Measurements from ENCODE around the gene TSGA10.
"Not testable (repeated sequence)": the region's sequence is repeated elsewhere in the genome, so short reads cannot be mapped to it uniquely, and the experiment has no call there.

The TSGA10 gene, protein sequence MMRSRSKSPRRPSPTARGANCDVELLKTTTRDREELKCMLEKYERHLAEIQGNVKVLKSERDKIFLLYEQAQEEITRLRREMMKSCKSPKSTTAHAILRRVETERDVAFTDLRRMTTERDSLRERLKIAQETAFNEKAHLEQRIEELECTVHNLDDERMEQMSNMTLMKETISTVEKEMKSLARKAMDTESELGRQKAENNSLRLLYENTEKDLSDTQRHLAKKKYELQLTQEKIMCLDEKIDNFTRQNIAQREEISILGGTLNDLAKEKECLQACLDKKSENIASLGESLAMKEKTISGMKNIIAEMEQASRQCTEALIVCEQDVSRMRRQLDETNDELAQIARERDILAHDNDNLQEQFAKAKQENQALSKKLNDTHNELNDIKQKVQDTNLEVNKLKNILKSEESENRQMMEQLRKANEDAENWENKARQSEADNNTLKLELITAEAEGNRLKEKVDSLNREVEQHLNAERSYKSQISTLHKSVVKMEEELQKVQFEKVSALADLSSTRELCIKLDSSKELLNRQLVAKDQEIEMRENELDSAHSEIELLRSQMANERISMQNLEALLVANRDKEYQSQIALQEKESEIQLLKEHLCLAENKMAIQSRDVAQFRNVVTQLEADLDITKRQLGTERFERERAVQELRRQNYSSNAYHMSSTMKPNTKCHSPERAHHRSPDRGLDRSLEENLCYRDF

GRCh38 chr2:99154643-99155536, at the start of gene TSGA10, which contains the start of gene LIPT1:
Gene TSGA10 (minus strand): TSS chr2:99154942. CDS start chr2:99109439, 45,503 bp downstream.
Gene LIPT1 (plus strand): TSS chr2:99154967. CDS start chr2:99161958, 6,991 bp downstream.
- DNase-seq (ENCODE audit: low read depth in 2 of 2): peak; percentile 90 to 92

GRCh38 chr2:99201959-99202678, 47.4 kb upstream of the TSGA10 start:
- no peak for DNase-seq (ENCODE audit: low read depth in 2 of 2)

DNA sequence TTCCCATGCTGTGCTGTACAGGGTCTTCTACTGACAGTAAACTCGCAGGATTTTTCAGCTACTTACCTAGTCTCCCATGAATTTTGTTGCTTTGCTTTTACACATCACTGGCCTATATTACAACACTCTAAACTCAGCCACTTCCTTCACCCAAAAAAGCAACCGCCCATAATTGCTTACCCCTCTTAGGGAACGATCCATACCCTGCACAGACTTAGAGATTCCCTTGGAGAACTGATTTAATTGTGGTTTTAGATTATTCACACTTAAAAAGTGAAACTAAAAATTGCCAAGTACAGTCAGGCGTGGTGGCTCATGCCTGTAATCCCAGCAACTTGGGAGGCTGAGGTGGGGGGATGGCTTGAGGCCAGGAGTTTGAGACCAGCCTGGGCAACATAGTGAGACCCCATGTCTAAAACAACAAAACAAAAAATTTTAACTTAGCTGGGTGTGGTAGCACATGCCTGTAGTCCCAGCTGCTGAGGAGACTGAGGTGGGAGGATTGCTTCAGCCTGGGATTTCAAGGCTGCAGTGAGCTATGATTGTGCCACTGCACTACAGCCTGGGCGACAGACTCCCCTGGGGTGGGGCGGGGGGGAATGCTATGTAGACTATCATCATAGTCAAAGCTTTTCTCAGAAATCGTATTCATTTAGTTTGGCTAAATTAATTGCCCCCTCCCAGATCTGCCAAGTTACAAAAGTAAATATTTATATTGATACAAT, 45.5 kb upstream of the TSGA10 start:
- no peak for DNase-seq (ENCODE audit: low read depth in 2 of 2)

GRCh38 chr2:99198103-99198841, 43.5 kb upstream of the TSGA10 start:
- no peak for DNase-seq (ENCODE audit: low read depth in 2 of 2)

GRCh38 chr2:99192364-99192763, 37.6 kb upstream of the TSGA10 start:
- DNase-seq (ENCODE audit: low read depth in 2 of 2): not testable (repeated sequence)

GRCh38 chr2:99190548-99190947, 35.8 kb upstream of the TSGA10 start:
- DNase-seq (ENCODE audit: low read depth in 2 of 2): no peak

GRCh38 chr2:99188357-99188756, 33.6 kb upstream of the TSGA10 start:
- DNase-seq (ENCODE audit: low read depth in 2 of 2): no peak

GRCh38 chr2:99187011-99187410, 32.3 kb upstream of the TSGA10 start:
- DNase-seq (ENCODE audit: low read depth in 2 of 2): no peak

- no peak for DNase-seq (ENCODE audit: low read depth in 2 of 2)
Measured at GRCh38 chr2:99184811-99185210, 30.1 kb upstream of the TSGA10 start.

DNA sequence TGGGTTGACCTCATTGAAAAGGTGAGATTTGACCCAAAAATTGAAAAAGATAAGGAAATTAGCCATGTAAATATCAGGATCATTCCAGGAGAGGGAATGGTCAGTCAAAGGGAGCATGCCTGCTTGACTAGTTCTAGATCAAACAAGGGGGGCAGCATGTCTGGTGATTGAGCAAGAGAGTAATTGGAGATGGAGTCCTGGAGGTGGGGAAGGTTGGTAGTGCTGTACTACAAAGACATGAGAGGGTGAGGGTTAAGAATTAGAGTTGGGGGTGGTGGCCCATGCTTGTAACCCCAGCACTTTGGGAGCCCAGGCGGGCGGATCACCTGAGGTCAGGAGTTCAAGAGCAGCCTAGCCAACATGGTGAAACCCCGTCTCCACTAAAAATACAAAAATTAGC, 28.3 kb upstream of the TSGA10 start:
- DNase-seq (ENCODE audit: low read depth in 2 of 2): no peak

DNA sequence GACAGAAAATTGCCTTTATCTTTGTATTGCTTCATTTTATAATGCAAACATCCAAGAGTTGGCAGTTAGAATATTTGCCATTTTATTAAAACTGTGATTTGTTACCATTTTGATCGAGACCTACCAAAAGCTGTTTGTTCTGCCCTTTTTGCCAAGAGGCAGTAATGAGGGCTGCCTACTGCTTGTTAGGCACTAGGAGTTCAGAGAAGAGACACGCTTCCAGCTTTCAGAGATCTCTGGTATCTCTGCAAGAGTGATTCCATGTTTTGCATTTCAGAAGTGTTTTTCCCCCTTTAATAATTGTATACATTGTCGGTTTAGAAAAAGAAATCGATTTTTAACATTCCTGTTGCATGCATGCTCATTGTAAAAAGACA, 26.9 kb upstream of the TSGA10 start:
- no peak for DNase-seq (ENCODE audit: low read depth in 2 of 2)

DNA sequence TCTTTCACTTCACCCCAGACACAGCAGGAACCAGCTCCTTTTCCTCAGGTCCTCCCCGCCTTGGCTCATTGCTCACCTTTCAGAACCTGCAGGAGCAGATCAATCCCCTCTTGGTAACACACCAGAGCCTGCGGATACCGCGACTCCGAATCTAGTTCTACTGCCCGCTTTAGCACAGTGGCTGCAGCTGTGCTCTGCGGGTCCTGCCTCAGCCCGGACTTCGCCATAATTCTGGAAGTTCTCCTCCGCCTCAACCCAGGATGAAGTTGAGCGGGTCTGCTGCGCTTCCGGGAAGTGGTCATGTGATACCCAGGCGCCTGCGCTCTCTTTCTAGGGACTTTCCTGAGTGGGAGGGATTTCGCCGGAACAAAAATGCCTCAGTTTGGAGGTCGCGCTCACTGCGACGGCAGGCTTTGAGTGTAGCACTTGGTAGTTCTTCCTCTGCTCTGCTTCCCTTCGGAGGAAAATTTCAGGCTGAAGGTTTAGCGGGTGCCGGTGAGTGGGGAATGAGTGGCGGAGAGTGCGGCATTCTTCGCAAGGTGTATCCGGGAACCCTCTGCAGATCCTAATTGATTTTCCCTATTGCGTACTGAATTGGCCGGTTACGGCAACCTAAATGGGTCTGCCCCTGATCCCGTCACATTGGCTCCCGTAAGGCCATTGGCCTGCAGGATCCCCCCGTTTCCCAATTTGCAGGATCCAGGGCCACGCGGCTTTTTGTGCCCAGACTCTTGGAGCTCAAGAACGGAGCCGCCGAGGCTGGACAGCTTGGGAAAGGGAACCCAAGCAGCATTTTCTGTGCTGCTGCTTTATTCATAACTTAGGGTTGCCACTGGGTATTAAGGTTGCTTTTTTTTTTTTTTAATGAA, 26.2 kb upstream of the TSGA10 start, which contains the start of the genes MITD1 and MRPL30:
Gene MITD1 (minus strand): TSS at position 304 of the 869 bp plus-strand sequence. CDS start 77 bp downstream, at position 227.
Gene MRPL30 (plus strand): TSS at position 430 of the 869 bp plus-strand sequence. CDS start 5,020 bp downstream, outside the sequence.
- DNase-seq (ENCODE audit: low read depth in 2 of 2): peak; percentile 79 to 82

DNA sequence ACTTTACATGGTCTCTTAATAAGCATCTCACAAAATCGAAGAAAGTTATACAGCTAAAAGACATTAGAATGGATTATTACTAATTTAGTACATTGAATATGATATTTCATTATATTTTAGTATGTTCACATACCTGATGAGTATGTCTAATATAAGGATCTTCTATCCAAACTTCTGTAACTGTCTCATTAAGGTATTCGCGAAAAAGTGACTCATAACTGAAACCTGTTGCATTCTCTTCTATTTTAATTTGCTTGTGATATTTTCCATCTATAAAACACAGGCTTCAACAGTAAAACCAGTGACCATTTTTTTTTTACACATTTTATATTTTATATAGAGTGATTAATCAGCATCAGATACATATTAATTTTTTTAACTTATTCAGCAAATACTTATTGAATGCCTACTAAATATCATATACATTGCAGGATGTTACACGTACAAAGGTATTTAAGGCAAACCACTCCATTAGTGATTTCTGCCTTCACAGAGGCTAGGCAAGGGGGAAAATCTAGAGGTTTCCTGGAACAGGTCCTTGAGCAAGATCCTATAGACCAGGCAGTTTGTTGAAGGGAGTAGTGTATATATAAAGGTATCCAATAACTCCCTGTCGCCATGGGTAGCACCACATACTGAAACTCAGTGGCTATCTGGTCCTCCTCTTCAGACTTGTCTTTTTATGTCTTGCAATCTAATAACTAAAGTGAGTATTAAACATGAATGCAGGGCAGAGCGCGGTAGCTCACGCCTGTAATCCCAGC, 16.8 kb upstream of the TSGA10 start:
- no peak for DNase-seq (ENCODE audit: low read depth in 2 of 2)

GRCh38 chr2:99169534-99169933, 14.8 kb upstream of the TSGA10 start:
- DNase-seq (ENCODE audit: low read depth in 2 of 2): no peak

GRCh38 chr2:99166218-99166617, 11.5 kb upstream of the TSGA10 start:
- DNase-seq (ENCODE audit: low read depth in 2 of 2): no peak

- DNase-seq (ENCODE audit: low read depth in 2 of 2): no peak
Measured at GRCh38 chr2:99159594-99159993, 4.9 kb upstream of the TSGA10 start.

GRCh38 chr2:99158599-99158998, 3.9 kb upstream of the TSGA10 start:
- DNase-seq (ENCODE audit: low read depth in 2 of 2): no peak

DNA sequence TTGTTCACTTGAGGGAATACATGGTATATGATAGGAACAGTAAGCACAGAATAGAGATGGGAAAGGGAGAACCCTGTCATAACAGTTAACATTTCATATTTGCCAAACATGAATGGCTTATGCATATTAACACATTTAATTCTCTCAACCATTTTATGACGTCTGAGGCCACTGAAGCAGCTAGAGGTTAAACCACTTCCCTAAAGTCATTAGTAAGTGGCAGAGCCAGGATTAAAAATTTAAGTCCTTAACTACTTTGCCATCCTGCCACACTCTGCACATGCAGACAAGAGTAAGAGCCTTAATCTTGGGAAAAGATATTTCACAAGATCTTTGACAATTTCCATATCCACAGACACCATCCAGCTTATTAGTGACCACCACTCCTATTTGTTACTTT, 2.1 kb upstream of the TSGA10 start:
- no peak for DNase-seq (ENCODE audit: low read depth in 2 of 2)

Data from stimulated activated CD8-positive, alpha-beta memory T cell treated with anti-CD3 and anti-CD28 coated beads, Interleukin-15, amount 100 ng/mL, for 48 hours (primary cell).